ENCODE results near the gene HNF1B. TPM values are rescaled to one million over a fixed set of nuclear protein-coding genes. Genes with fewer than 3 reads are reported as not detected.

HNF1B gene
- total RNA-seq, 2 experiments from 2014 or later, result 0.86 to 1.1 TPM

DNA sequence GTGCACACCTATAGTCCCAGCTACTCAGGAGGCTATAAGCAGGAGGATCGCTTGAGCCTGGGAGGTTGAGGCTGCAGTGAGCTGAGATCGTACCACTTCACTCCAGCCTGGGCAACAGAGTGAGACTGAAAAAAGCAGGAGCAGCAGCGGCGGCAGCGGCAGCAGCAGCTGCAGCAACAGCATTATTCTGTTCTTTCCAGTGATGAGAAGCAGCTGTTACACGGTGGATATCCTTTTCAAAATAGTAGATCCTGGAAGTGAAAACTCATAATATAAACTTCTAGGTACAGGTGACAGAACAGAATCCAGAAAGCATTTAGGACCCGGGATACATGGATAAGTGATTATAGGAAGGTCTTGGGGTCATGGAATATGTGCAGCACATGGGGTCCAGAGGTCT is 17.8 kb upstream of the HNF1B start:
- CTCF ChIA-PET, result no interaction called here

DNA sequence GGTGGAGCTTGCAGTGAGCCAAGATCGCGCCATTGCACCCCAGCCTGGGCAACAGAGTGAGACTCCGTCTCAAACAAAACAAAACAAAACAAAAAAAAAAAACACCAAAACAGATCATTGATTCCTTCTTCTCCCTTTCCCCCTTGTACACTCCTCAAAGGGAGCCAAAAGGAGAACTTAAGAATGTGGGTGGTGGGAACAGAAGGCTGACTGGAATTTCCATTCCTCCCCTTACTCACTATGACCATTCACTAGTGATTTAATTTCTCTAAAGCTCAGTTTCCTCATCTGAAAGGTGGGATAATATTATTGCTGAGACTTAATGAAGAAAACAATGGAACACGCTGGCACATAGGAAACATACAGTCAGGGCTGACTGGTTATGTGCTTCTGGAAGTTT is 17.1 kb upstream of the HNF1B start:
- ChIA-PET CTCF (no interaction called here), POLR2A (interaction anchor here (0.7 kb wide), 1 partner anchor 64 kb away, joined by 5 read pairs; no protein-coding TSS in a partner anchor)

More for the DNA sequence above, 17.8 kb upstream of the HNF1B start:
- POLR2A ChIA-PET, result no interaction called here

DNA sequence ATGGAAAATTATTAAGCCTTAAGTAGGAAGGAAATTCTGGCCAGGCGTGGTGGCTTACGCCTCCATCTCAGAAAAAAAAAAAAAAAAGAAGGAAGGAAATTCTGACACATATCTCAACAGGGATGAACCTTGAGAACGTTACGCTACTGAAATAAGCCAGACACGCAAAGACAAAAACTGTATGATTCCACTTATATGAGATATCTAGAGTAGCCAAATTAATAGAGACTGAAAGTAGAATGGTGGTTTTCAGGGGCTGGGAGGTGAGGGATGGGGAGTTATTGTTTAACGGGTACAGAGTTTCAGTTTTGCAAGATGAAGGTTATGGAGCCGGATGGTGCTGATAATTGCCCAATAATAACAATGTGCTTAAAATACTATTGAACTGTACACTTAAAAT is 16.2 kb upstream of the HNF1B start:
- POLR2A ChIA-PET, result no interaction called here
- CTCF ChIA-PET, result no interaction called here

DNA sequence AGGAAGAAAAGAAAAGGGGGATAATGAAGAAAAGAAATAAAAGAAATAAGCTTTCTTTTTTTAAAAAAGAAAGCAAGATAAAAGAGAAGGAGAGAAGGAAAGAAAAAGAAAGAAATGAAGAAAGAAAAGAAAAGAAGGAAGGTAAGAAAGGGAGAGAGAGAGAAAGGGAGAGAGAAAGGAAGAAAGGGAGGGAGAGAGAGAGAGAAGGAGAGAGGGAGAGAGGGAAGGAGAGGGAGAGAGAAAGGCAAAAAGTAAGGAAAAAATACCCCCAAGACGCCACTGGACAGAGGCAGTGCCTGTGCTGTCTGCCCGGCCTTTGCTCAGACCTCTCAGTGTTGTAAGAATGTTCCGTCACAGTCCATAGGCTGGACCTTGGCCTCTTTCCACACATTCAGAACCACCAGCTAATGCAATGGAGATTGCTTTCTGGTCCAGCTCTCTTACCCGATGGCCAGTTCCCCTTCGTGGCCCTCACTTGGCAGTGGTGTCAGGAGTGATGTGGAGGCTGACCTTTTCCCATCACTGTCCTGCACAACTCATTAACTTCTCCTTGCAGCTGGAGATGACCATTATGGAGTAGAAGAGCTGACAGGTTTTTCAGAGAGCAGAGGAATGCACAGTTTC is 14.3 kb upstream of the HNF1B start:
- ChIA-PET POLR2A (interaction anchor here (0.7 kb wide), 1 partner anchor 1768 kb away, joined by 5 read pairs; no protein-coding TSS in a partner anchor), CTCF (no interaction called here)

GRCh38 chr17:37756051-37756450 is 11.2 kb upstream of the HNF1B start:
- CTCF ChIA-PET, result no interaction called here
- POLR2A ChIA-PET, result no interaction called here

- POLR2A ChIA-PET, result interaction anchor here (0.5 kb wide), 1 partner anchor 24 kb away, joined by 5 read pairs; no protein-coding TSS in a partner anchor
- CTCF ChIA-PET, result no interaction called here
These were observed 10.6 kb upstream of the HNF1B start for GRCh38 chr17:37755455-37755854.

GRCh38 chr17:37754363-37754762 is 9.5 kb upstream of the HNF1B start:
- POLR2A ChIA-PET, result no interaction called here
- CTCF ChIA-PET, result no interaction called here

DNA sequence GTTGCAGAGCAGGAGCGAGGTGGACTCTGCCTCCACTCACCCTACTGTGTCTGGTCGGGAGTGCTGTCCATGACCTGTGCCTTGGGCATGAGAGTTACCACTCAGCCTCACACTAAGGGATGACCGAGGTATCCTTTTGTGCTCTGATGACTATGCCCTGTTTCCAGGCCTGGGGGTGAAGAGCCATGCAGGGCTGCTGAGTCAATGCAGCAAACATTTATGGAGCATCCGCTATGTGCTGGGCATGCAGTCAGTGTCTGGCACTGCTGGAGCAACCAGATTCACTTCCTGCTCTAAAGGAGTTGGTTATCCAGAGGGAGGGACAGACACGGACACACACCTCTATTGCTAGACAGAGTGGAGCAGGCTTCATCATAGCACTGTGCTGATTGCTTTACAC is 7.6 kb upstream of the HNF1B start:
- POLR2A ChIA-PET, result no interaction called here
- CTCF ChIA-PET, result no interaction called here

GRCh38 chr17:37750768-37751475 is 6.1 kb upstream of the HNF1B start:
- ChIA-PET POLR2A (no interaction called here), CTCF (interaction anchor here (1.0 kb wide), 1 partner anchor 11 kb away, joined by 3 read pairs; no protein-coding TSS in a partner anchor)

DNA sequence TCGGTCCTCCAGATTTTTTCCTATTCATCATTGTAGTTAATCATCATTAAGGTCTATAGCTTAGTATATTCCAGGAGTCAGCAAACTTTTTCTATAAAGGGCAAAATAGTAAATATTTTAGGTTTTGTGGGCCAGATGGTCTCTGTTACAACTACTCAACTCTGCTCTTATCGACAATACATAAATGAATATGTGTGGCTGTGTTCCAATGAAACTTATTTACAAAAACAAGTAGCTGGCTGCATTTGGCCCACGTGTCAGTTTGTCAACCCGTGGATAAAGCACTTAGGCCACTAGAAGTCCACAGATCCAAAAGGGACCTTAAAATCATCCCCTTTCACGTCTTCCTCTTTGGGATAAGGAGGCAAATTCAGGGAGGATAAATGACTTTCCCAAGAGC is 5.4 kb upstream of the HNF1B start:
- POLR2A ChIA-PET, result no interaction called here
- CTCF ChIA-PET, result interaction anchor here (1.0 kb wide), 1 partner anchor 11 kb away, joined by 3 read pairs; no protein-coding TSS in a partner anchor

DNA sequence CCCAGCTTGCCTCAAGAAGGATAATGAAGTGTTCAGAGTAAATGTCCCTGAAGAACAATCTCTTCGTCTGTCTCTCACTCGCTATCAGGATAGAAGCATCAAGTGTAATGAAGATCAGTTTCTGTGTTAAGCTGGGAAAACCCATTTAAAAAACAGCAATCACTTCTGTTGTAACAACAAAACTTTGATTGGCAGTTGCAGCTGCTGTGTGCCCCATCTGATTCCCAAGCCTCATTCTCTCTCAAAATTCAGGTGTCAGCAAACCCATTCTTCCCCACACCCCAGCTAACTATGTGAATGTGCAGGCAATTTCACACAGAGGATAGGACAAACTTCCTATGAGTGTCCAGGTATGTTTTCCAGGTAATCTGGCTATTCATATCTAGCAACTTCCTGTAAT is 2.4 kb upstream of the HNF1B start:
- CTCF ChIA-PET, result no interaction called here

DNA sequence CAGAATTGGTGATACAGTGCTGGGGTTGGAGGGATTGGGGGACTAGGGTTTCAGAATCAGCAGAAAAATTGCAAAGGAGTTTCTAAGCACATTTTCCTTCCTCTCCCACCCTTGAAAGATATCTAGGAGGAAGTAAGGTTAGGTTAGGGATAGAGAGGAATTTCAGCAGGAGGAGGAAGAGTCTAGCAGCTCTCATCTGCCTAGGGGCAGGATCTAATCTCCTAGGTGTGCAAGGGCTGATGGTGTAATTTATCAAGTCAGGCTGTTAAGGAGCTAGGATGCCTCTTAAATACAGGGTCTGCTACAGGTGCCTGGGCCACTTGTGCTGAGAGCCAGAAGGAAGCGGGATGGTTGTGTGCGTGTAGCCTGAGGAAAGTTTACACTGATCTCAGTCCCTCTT is 1.8 kb upstream of the HNF1B start:
- POLR2A ChIA-PET, result no interaction called here
- CTCF ChIA-PET, result no interaction called here

More for the DNA sequence above, 2.4 kb upstream of the HNF1B start:
- POLR2A ChIA-PET, result no interaction called here

DNA sequence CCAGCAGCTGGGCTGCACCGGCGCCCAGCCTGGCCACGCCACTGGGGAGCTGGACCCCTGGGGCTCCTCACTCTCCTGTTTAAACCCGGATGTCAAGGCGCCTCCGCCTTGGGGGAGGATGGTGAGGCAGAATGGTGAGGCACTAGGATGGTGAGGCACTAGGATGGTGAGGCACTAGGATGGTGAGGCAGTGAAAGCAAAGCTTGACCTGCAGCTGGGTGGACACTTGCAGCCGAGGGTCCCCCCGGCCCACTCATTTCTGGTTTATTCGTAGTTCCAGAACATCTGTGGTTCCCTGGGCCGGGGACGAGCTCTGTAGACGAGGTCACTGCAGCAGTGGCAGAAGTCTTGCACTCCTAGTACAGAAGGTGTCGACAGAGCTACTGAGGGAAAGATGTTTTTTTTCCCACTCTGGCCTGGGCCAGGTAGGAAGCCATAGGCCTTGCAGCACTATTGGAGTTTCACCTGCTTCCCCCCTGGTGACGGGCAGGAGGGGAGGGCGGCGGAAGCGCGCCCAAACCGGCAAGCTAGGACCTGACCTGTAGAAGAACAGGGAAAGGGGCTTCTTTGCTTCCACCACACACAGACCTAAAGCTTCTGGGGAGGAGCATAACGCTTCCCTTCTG is 1.1 kb upstream of the HNF1B start:
- ChIA-PET CTCF (no interaction called here), POLR2A (no interaction called here)

DNA sequence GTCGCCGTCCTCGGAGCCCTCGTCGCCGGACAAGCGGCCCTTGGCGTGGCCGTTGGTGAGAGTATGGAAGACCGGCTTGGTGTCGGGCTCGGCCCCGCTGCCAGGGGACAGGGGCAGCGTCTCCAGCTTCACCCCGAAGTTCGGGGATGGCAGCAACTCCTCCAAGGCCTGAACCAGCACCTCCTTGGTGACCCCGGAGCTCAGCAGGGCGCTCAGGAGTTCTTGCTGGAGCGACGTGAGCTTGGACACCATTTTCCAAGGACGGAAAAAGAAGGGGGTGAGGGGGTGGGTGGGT is 279 bp downstream of the HNF1B start:
- POLR2A ChIA-PET, result no interaction called here
- CTCF ChIA-PET, result no interaction called here

DNA sequence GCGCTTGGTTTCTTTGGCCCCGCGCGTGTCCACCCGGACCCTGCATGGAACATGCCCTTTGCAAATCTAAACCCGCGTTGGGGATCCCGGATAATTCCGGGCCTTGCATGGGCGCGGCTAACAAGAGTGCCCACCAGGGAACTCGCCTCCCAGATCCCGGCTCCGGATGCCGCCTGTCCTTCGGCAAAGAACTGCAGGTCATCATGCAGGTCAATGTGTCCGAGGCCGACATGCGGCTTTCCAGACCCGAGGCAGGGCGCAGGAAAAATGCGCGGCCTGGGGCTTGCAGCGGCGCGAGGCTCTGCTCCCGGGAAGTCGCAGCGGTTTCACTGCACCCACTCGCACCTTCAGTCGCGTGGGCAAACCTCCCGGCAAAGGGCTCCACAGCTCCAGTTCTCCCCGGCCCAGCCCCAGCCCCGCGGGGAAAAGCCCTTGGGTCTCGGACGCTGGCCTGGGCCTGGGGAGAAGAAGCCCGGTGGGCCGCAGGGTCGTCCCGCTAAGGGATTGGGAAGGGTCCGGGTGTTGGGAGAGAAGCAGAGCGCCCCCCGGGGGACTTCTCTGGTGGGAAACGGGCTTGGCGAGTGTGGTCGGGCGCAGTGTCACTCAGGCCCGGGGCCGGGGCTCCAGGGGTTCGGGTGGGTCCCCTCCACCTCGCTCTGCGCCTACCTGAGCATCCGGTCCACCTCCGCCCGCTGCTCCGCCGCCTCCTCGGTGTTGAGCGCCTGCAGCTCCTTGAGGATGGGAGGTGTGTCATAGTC is 805 bp downstream of the HNF1B start:
- ChIA-PET POLR2A (no interaction called here), CTCF (no interaction called here)

DNA sequence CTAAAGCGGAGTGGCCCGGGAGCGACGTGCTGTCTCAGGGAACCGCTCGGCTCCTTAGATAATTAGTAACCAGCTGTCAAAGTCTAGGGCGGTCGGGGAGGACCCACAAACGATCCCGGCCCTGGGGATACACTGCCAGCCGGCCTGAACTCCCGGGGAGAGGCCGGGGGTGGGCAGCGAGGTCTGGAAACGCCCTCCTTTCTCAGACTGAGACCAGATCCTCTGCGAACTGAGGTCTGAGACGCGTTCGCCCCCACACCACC is 1.3 kb downstream of the HNF1B start:
- ChIA-PET CTCF (no interaction called here), POLR2A (no interaction called here)

- POLR2A ChIA-PET, result no interaction called here
- CTCF ChIA-PET, result no interaction called here
These were observed 1.9 kb downstream of the HNF1B start for GRCh38 chr17:37742762-37743611.

DNA sequence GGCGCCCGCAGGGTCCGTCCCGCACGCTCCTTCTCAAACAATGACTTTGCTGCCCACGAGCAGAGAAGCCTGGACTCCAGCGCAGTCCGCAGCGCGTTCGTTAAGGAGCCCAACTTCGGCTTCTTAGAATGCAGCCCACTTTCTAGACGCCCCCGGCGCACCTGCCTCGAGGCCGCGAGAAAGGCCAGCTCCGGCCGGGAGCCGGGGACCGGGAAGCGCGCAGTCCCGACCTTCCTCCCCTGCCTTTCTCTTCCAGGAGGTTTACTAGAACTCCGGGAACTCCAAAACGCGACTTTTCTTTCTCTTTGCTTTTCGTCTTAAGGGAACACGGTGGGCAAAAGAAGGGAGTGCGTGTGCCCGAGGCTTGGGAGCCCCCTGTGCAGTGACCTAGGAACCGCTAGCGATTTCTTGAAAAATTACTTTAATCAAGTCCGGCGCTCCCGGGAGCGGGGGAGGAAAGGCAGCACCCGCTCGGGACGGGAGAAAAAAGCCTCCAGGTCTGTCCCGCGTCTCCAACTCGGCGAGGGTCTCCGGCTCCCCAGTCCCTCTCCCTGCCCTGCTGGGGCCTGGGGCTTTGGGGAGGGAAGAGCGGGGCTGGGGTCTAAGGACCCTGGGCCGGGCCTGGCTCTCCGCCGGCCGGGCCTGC is 2.6 kb downstream of the HNF1B start:
- POLR2A ChIA-PET, result no interaction called here
- CTCF ChIA-PET, result no interaction called here

GRCh38 chr17:37741341-37742115 is 3.3 kb downstream of the HNF1B start:
- CTCF ChIA-PET, result no interaction called here
- POLR2A ChIA-PET, result no interaction called here

Data from activated CD8-positive, alpha-beta memory T cell treated with anti-CD3 and anti-CD28 coated beads for 36 hours (primary cell).